ENCODE measurements around the gene IL23A. TPM values are rescaled to one million over a fixed set of nuclear protein-coding genes. Genes with fewer than 3 reads are reported as not detected.

IL23A gene
- total and polyA plus RNA-seq, 2 donors from 2014 or later = 0.88 TPM; not detected in 1

- no peak for DNase-seq
- FAIRE-seq = no peak
- intact Hi-C loops (cut with DNase I) = no loop called here
- Histone ChIP-seq H3K27me3 (ENCODE audit: control insufficient read depth, insufficient read depth, low read length) (no peaks in the 10 kb centered on the region), H3K27ac (ENCODE audit: low read depth in 2 of 2, low read length in 2 of 2) (no peak overlapping the region), H3K4me3 (ENCODE audit: low read length in 3 of 3) (no peak overlapping the region), H3K9me3 (ENCODE audit: control insufficient read depth in 2 of 3, insufficient read depth in 1 of 3, low read length in 3 of 3) (no peaks in the 10 kb centered on the region), H3K36me3 (ENCODE audit: control insufficient read depth in 2 of 3, insufficient read depth in 3 of 3, low read length in 3 of 3) (no peaks in the 10 kb centered on the region), H3K9ac (ENCODE audit: low read length in 3 of 3) (no peak overlapping the region), H3K4me1 (ENCODE audit: control insufficient read depth in 2 of 3, insufficient read depth in 2 of 3, low read depth in 1 of 3, low read length in 3 of 3) (no peaks in the 10 kb centered on the region)
- no peak for TF ChIP-seq CTCF (IDR thresholded peaks at IDR 0.05; ENCODE audit: borderline replicate concordance, extremely low read depth, insufficient read depth)
Measured at GRCh38 chr12:56377989-56378316, 39.3 kb downstream of the IL23A start.

GRCh38 chr12:56382611-56383010 lies 43.9 kb downstream of the IL23A start:
- intact Hi-C loops (cut with DNase I) = no loop called here
- Histone ChIP-seq H3K9me3 (ENCODE audit: control insufficient read depth in 2 of 3, insufficient read depth in 1 of 3, low read length in 3 of 3) (no peaks in the 10 kb centered on the region), H3K36me3 (ENCODE audit: control insufficient read depth in 2 of 3, insufficient read depth in 3 of 3, low read length in 3 of 3) (no peaks in the 10 kb centered on the region), H3K9ac (ENCODE audit: low read length in 3 of 3) (no peak overlapping the region), H3K4me1 (ENCODE audit: control insufficient read depth in 2 of 3, insufficient read depth in 2 of 3, low read depth in 1 of 3, low read length in 3 of 3) (no peaks in the 10 kb centered on the region), H3K27me3 (ENCODE audit: control insufficient read depth, insufficient read depth, low read length) (no peaks in the 10 kb centered on the region), H3K27ac (ENCODE audit: low read depth in 2 of 2, low read length in 2 of 2) (no peak overlapping the region), H3K4me3 (ENCODE audit: low read length in 3 of 3) (no peak overlapping the region)
- TF ChIP-seq CTCF (IDR thresholded peaks at IDR 0.05; ENCODE audit: borderline replicate concordance, extremely low read depth, insufficient read depth) = no peak
- DNase-seq (no peak), FAIRE-seq (no peak)

DNA sequence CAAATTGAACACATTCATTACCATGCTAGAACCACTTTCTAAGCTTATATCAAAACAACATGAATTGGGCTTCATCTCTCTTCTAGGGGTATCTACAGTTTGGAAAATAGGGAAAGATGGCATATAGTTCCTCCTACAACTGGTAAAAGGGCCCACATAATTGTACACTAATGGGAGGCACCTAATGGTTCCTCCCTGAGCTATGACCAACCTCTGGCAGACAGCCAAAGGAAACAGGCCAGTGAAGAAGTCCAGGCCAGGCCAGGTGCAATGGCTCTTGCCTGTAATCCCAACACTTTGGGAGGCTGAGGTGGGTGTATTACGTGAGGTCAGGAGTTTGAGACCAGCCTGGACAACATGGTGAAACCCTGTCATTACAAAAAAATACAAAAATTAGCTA lies 47.2 kb downstream of the IL23A start:
- no peak for FAIRE-seq
- Histone ChIP-seq H3K4me3 (ENCODE audit: low read length in 3 of 3) (no peak overlapping the region), H3K4me1 (ENCODE audit: control insufficient read depth in 2 of 3, insufficient read depth in 2 of 3, low read depth in 1 of 3, low read length in 3 of 3) (no peaks in the 10 kb centered on the region), H3K9me3 (ENCODE audit: control insufficient read depth in 2 of 3, insufficient read depth in 1 of 3, low read length in 3 of 3) (no peaks in the 10 kb centered on the region), H3K9ac (ENCODE audit: low read length in 3 of 3) (no peak overlapping the region), H3K27ac (ENCODE audit: low read depth in 2 of 2, low read length in 2 of 2) (no peak overlapping the region), H3K36me3 (ENCODE audit: control insufficient read depth in 2 of 3, insufficient read depth in 3 of 3, low read length in 3 of 3) (no peaks in the 10 kb centered on the region), H3K27me3 (ENCODE audit: control insufficient read depth, insufficient read depth, low read length) (no peaks in the 10 kb centered on the region)
- intact Hi-C loops (cut with DNase I) = no loop called here
- TF ChIP-seq CTCF (IDR thresholded peaks at IDR 0.05; ENCODE audit: borderline replicate concordance, extremely low read depth, insufficient read depth) = no peak
- DNase-seq = peak in 2 of 5 donors; percentile 9 to 51

GRCh38 chr12:56387152-56387736 lies 48.6 kb downstream of the IL23A start:
- Histone ChIP-seq H3K4me1 (ENCODE audit: control insufficient read depth in 2 of 3, insufficient read depth in 2 of 3, low read depth in 1 of 3, low read length in 3 of 3) (no peaks in the 10 kb centered on the region), H3K27me3 (ENCODE audit: control insufficient read depth, insufficient read depth, low read length) (no peaks in the 10 kb centered on the region), H3K27ac (ENCODE audit: low read depth in 2 of 2, low read length in 2 of 2) (no peak overlapping the region), H3K9me3 (ENCODE audit: control insufficient read depth in 2 of 3, insufficient read depth in 1 of 3, low read length in 3 of 3) (no peaks in the 10 kb centered on the region), H3K9ac (ENCODE audit: low read length in 3 of 3) (no peak overlapping the region), H3K4me3 (ENCODE audit: low read length in 3 of 3) (no peak overlapping the region), H3K36me3 (ENCODE audit: control insufficient read depth in 2 of 3, insufficient read depth in 3 of 3, low read length in 3 of 3) (no peaks in the 10 kb centered on the region)
- no peak for FAIRE-seq
- peak in 3 of 5 donors; percentile 36 to 81 (median 67) for DNase-seq
- no peak for TF ChIP-seq CTCF (IDR thresholded peaks at IDR 0.05; ENCODE audit: borderline replicate concordance, extremely low read depth, insufficient read depth)
- intact Hi-C loops (cut with DNase I) = no loop called here

Data from kidney (tissue), 14 donors.